H1 (cell line): ENCODE measurements around the gene AATK. TPM values are rescaled to one million over a fixed set of nuclear protein-coding genes. Genes with fewer than 3 reads are reported as not detected.

Source experiments
- CHD2 ChIP-seq: IDR thresholded peaks from 2 replicates; pipeline ENCODE4 v1.6.1; 2012; ENCODE audit warnings: low read length, improper control_type of control experiment
- CTBP2 ChIP-seq: IDR thresholded peaks from 2 replicates; pipeline ENCODE4 v1.7.0; 2011; ENCODE audit warnings: borderline replicate concordance, mild to moderate bottlenecking, moderate library complexity, mixed read lengths, low read length; ENCODE audit not compliant: insufficient read depth, insufficient read length
- GTF2F1 ChIP-seq: IDR thresholded peaks from 2 replicates; pipeline ENCODE4 v1.6.1; 2012; ENCODE audit warnings: low read depth, low read length, improper control_type of control experiment, borderline replicate concordance
- HDAC6 ChIP-seq: IDR thresholded peaks from one replicate; pipeline ENCODE4 v1.7.1; 2012; ENCODE audit warnings: low read depth, mild to moderate bottlenecking, inconsistent platforms, low read length, moderate library complexity
- KDM5A ChIP-seq: fragments of 200-600 bp; IDR thresholded peaks from 2 replicates; pipeline ENCODE4 v1.7.1; 2012; ENCODE audit warnings: mild to moderate bottlenecking, low read length, inconsistent platforms, mixed read lengths
- NRF1 ChIP-seq: IDR thresholded peaks from 2 replicates; pipeline ENCODE4 v1.6.1; 2011; ENCODE audit warnings: mild to moderate bottlenecking, low read depth, low read length, improper control_type of control experiment
- RAD21 ChIP-seq, 2 experiments: IDR thresholded peaks in 1 of 2; conservative IDR thresholded peaks in 1 of 2; 2 replicates each; pipeline ENCODE4 v1.6.1; 2011; ENCODE audit warnings: low read depth in 2 of 2, low read length in 2 of 2, improper control_type of control experiment in 1 of 2, inconsistent platforms in 1 of 2, mild to moderate bottlenecking in 1 of 2, moderate library complexity in 1 of 2
- RXRA ChIP-seq: IDR thresholded peaks from 2 replicates; pipeline ENCODE4 v1.6.1; 2011; ENCODE audit warnings: low read depth, mild to moderate bottlenecking, low read length, moderate library complexity; ENCODE audit not compliant: insufficient read depth
- SIX5 ChIP-seq: IDR thresholded peaks from 2 replicates; pipeline ENCODE4 v1.6.1; 2011; ENCODE audit warnings: mild to moderate bottlenecking, low read depth, low read length
- SP2 ChIP-seq: IDR thresholded peaks from 2 replicates; pipeline ENCODE4 v1.6.1; 2012; ENCODE audit warnings: mild to moderate bottlenecking, low read length, inconsistent platforms
- TAF7 ChIP-seq: optimal IDR thresholded peaks from 2 replicates; pipeline ENCODE3; 2011; ENCODE audit warnings: low read depth, mild to moderate bottlenecking, inconsistent platforms, low read length, moderate library complexity, borderline replicate concordance
- polyA plus RNA-seq, 7 experiments: library from polyadenylated mRNA; depleted of rRNA in 3 of 7; stranded (reverse) in 5 of 7; unstranded in 2 of 7; fragments of >200 nt in 5 of 7; fragments of 200-250 nt in 2 of 7; gene quantifications; 1 replicate in 5 of 7; 2 replicates in 1 of 7; 4 replicates in 1 of 7; pipeline versions ENCODE4 v1.2.1 to v1.2.3, GENCODE V29; 2011 to 2013; ENCODE audit warnings: missing spikeins in 2 of 7, mixed read lengths in 2 of 7
- total RNA-seq: library from RNA; stranded (reverse); fragmentation: NEBNext Ultra II Directional; extraction: Animal tissue kit (Norgen Biotek cat#: 25700); gene quantifications from 2 replicates; pipeline ENCODE4 v1.2.1, GENCODE V29; 2021
- TF ChIP-seq, protein P1 (sequence below), 3 experiments: IDR thresholded peaks; 1 replicate in 2 of 3; 2 replicates in 1 of 3; pipeline versions ENCODE4 v1.5.1 to v1.6.1; 2011; ENCODE audit warnings: low read length in 3 of 3, mild to moderate bottlenecking in 3 of 3, inconsistent platforms in 2 of 3, low read depth in 1 of 3, moderate library complexity in 1 of 3; ENCODE audit not compliant: insufficient read depth in 1 of 3; ENCODE audit errors: control extremely low read depth in 1 of 3

Gene AATK
- total and polyA plus RNA-seq, 2 of the 8 experiments (the other 6 are each of a cell fraction or from before 2014, with no cell fraction given) = 1.7 to 3.5 TPM

DNA sequence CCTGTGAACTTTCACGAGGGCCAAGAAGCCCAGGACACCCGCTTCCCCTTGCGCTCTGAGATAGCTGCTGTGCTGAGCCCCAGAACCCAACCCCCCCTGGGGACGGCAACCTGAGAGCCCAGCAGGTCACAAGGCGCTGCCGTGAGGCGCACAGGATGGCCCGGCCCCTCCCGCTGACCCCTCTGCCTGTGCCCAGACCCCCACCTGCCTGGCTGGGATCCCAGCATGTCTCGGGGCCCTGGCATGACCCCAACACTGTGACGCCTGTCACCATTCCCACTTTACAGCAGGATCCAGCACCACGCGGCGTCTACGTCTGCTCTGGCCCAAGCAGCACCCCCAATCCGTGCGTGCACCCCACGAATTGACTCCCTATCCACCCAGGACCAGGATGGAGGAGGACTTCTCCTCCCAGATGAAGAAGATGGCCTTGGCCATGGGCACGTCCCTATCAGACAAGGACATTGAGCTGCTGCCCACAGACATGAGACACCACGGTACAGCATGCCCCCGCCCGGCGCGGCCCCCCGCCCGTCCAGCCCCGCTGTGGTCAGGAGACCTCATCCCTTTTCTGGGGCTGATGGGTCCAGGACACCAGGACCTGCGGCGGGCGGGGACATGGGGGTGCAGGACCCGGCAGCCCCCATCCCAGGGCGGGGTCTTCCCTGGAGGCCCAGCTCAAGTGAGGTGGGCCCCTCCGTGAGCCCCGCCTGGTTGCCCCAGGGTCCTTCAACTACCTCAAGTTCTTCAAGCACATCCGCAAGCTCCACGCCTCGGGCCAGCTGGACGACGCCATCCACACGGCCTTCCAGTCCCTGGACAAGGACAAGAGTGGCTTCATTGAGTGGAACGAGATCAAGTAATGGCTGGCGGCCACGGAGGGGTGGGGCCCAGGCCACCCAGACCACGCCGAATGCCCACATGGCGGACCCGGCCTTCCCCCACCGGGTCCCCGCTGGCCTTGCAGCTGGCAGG, 15.1 kb upstream of the AATK start (continued):
- TF ChIP-seq, protein P1, sequence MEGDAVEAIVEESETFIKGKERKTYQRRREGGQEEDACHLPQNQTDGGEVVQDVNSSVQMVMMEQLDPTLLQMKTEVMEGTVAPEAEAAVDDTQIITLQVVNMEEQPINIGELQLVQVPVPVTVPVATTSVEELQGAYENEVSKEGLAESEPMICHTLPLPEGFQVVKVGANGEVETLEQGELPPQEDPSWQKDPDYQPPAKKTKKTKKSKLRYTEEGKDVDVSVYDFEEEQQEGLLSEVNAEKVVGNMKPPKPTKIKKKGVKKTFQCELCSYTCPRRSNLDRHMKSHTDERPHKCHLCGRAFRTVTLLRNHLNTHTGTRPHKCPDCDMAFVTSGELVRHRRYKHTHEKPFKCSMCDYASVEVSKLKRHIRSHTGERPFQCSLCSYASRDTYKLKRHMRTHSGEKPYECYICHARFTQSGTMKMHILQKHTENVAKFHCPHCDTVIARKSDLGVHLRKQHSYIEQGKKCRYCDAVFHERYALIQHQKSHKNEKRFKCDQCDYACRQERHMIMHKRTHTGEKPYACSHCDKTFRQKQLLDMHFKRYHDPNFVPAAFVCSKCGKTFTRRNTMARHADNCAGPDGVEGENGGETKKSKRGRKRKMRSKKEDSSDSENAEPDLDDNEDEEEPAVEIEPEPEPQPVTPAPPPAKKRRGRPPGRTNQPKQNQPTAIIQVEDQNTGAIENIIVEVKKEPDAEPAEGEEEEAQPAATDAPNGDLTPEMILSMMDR (IDR thresholded peaks at IDR 0.05; ENCODE audit: control extremely low read depth in 1 of 3, insufficient read depth in 1 of 3, low read depth in 1 of 3, low read length in 3 of 3) = no peak
- no peak for TF ChIP-seq CHD2
- TF ChIP-seq KDM5A = no peak
- TF ChIP-seq RAD21 (IDR thresholded peaks at IDR 0.05 in 1 of 2, conservative IDR thresholded peaks at IDR 0.05 in 1 of 2; ENCODE audit: low read depth in 2 of 2, low read length in 2 of 2) = no peak
- no peak for TF ChIP-seq SP2
- TF ChIP-seq NRF1 = no peak
- TF ChIP-seq HDAC6 = no peak
- TF ChIP-seq GTF2F1 = no peak
- TF ChIP-seq RXRA = no peak
- no peak for TF ChIP-seq SIX5
- no peak for TF ChIP-seq TAF7
- TF ChIP-seq CTBP2 = no peak
